H1 (cell line): ENCODE results near the gene ACY1. TPM values are rescaled to one million over a fixed set of nuclear protein-coding genes. Genes with fewer than 3 reads are reported as not detected.

Experiments used
- CTCF ChIA-PET: fragments of 300-600 bp; sonication (Branson Sonifier 250); formaldehyde crosslinking; loops from one replicate; lab custom pipeline; 2021; ENCODE audit not compliant: partially characterized antibody; lab: Charles Lee
- POLR2A ChIA-PET: fragments of 300-600 bp; sonication (Branson Sonifier 250); formaldehyde crosslinking; loops from one replicate; lab custom pipeline; 2021; ENCODE audit warnings: inconsistent platforms; ENCODE audit not compliant: partially characterized antibody; lab: Charles Lee
- DNase-seq, 2 experiments: peaks; one replicate each; pipeline versions ENCODE4 v3.0.0 to v3.0.0-alpha.2; 2010 to 2022; ENCODE audit warnings: low spot score in 2 of 2, low read depth in 1 of 2, mixed read lengths in 1 of 2
- FAIRE-seq: peaks from 2 replicates; lab custom pipeline; 2011; peaks lifted over from hg19 to GRCh38; lab: Jason Lieb, UNC
- H2AFZ ChIP-seq: 2 replicates; pipeline ENCODE4 v1.8.1; 2012; ENCODE audit warnings: low read length, inconsistent platforms
- H2AK5ac ChIP-seq: 2 replicates; pipeline ENCODE4 v1.6.1; 2013; ENCODE audit warnings: low read depth, low read length
- H2BK120ac ChIP-seq: replicated peaks from 2 replicates; pipeline ENCODE3; 2013; ENCODE audit warnings: low read depth, low read length, inconsistent platforms
- H2BK12ac ChIP-seq: 2 replicates; pipeline ENCODE4 v1.6.1; 2013; ENCODE audit warnings: low read depth, low read length
- H2BK15ac ChIP-seq: 2 replicates; pipeline ENCODE4 v1.6.1; 2013; ENCODE audit warnings: low read length
- H2BK20ac ChIP-seq: 2 replicates; pipeline ENCODE4 v1.6.1; 2013; ENCODE audit warnings: low read length
- H2BK5ac ChIP-seq: 2 replicates; pipeline ENCODE4 v1.6.1; 2013; ENCODE audit warnings: low read depth, low read length
- H3K14ac ChIP-seq: 2 replicates; pipeline ENCODE4 v1.6.1; 2013; ENCODE audit warnings: inconsistent platforms; ENCODE audit not compliant: insufficient read length
- H3K18ac ChIP-seq: 2 replicates; pipeline ENCODE4 v1.6.1; 2013; ENCODE audit warnings: low read length; ENCODE audit errors: extremely low read depth
- H3K23ac ChIP-seq: 2 replicates; pipeline ENCODE4 v1.6.1; 2013; ENCODE audit warnings: inconsistent platforms; ENCODE audit not compliant: insufficient read length
- H3K23me2 ChIP-seq: 2 replicates; pipeline ENCODE4 v1.6.1; 2013; ENCODE audit warnings: low read depth, low read length
- H3K27ac ChIP-seq: 2 replicates; pipeline ENCODE4 v1.6.1; 2011; ENCODE audit warnings: low read depth, low read length, inconsistent platforms
- H3K27me3 ChIP-seq, 4 experiments: replicated peaks in 1 of 4; 1 replicate in 1 of 4; 2 replicates in 3 of 4; pipeline versions ENCODE4 v1.6.1 to v1.8.1; 2011 to 2013; ENCODE audit warnings: low read length in 3 of 4, mild to moderate bottlenecking in 3 of 4, inconsistent platforms in 2 of 4, mixed read lengths in 2 of 4, moderate library complexity in 1 of 4; ENCODE audit not compliant: control insufficient read depth in 3 of 4, insufficient read depth in 3 of 4; ENCODE audit errors: extremely low read depth in 1 of 4
- H3K36me3 ChIP-seq, 4 experiments: 2 replicates each; pipeline versions ENCODE4 v1.6.1 to v1.8.1; 2011 to 2013; ENCODE audit warnings: mild to moderate bottlenecking in 4 of 4, low read length in 3 of 4, moderate library complexity in 2 of 4, control low read depth in 1 of 4, inconsistent platforms in 1 of 4; ENCODE audit not compliant: insufficient read depth in 4 of 4, control insufficient read depth in 2 of 4
- H3K4ac ChIP-seq: replicated peaks from 2 replicates; pipeline ENCODE3; 2013; ENCODE audit warnings: low read length, low read depth, mixed read lengths, inconsistent platforms; ENCODE audit not compliant: insufficient read length
- H3K4me1 ChIP-seq, 4 experiments: replicated peaks in 1 of 4; 1 replicate in 1 of 4; 2 replicates in 3 of 4; pipeline versions ENCODE4 v1.6.1 to v1.8.1; 2011 to 2013; ENCODE audit warnings: low read length in 3 of 4, inconsistent platforms in 2 of 4, mixed read lengths in 1 of 4; ENCODE audit not compliant: insufficient read depth in 4 of 4, control insufficient read depth in 3 of 4
- H3K4me2 ChIP-seq, 2 experiments: 2 replicates each; pipeline versions ENCODE4 v1.6.1 to v1.8.1; 2011 to 2013; ENCODE audit warnings: low read depth in 2 of 2, low read length in 2 of 2, control low read depth in 1 of 2, inconsistent platforms in 1 of 2, mild to moderate bottlenecking in 1 of 2; ENCODE audit not compliant: insufficient read depth in 1 of 2
- H3K4me3 ChIP-seq, 4 experiments: fragments of 200-600, 300-600 bp in 1 of 4; sonication (generic), shearing (Covaris generic), sonication (Bioruptor Twin) in 1 of 4; 2 replicates each; pipeline versions ENCODE4 v1.5.1 to v1.8.1; 2011 to 2016; ENCODE audit warnings: low read length in 4 of 4, low read depth in 3 of 4, control low read depth in 2 of 4, inconsistent platforms in 2 of 4, mild to moderate bottlenecking in 2 of 4, mixed read lengths in 1 of 4, moderate library complexity in 1 of 4; ENCODE audit not compliant: insufficient read depth in 2 of 4; ENCODE audit errors: extremely low read depth in 1 of 4
- H3K56ac ChIP-seq: replicated peaks from 2 replicates; pipeline ENCODE3; 2013; ENCODE audit warnings: low read depth, mild to moderate bottlenecking, mixed read lengths, low read length, inconsistent platforms; ENCODE audit not compliant: insufficient read length
- H3K79me1 ChIP-seq: 2 replicates; pipeline ENCODE4 v1.6.1; 2013; ENCODE audit warnings: low read depth, low read length, control low read depth
- H3K79me2 ChIP-seq, 2 experiments: 2 replicates each; pipeline versions ENCODE4 v1.6.1 to v1.8.1; 2012 to 2013; ENCODE audit warnings: low read length in 2 of 2, mild to moderate bottlenecking in 2 of 2, inconsistent platforms in 1 of 2; ENCODE audit not compliant: insufficient read depth in 2 of 2, control insufficient read depth in 1 of 2
- H3K9ac ChIP-seq, 4 experiments: replicated peaks in 1 of 4; 1 replicate in 1 of 4; 2 replicates in 3 of 4; pipeline versions ENCODE4 v1.6.1 to v1.8.1; 2011 to 2013; ENCODE audit warnings: low read depth in 3 of 4, low read length in 3 of 4, control low read depth in 2 of 4, mild to moderate bottlenecking in 2 of 4, moderate library complexity in 2 of 4, inconsistent platforms in 1 of 4; ENCODE audit errors: extremely low read depth in 1 of 4
- H3K9me3 ChIP-seq, 2 experiments: 2 replicates each; pipeline versions ENCODE4 v1.6.1 to v1.8.1; 2012 to 2013; ENCODE audit warnings: mild to moderate bottlenecking in 2 of 2, moderate library complexity in 2 of 2, control low read depth in 1 of 2, inconsistent platforms in 1 of 2, low read depth in 1 of 2, low read length in 1 of 2, mixed read lengths in 1 of 2; ENCODE audit not compliant: insufficient read depth in 2 of 2
- H4K20me1 ChIP-seq, 2 experiments: replicated peaks in 1 of 2; 2 replicates each; pipeline versions ENCODE3 to v1.8.1; 2011 to 2013; ENCODE audit warnings: inconsistent platforms in 2 of 2, low read length in 2 of 2, mild to moderate bottlenecking in 1 of 2; ENCODE audit not compliant: insufficient read depth in 2 of 2, control insufficient read depth in 1 of 2
- H4K5ac ChIP-seq: 2 replicates; pipeline ENCODE4 v1.6.1; 2013; ENCODE audit warnings: low read length, low read depth, mixed read lengths, inconsistent platforms; ENCODE audit not compliant: insufficient read length
- H4K8ac ChIP-seq: 2 replicates; pipeline ENCODE4 v1.8.0; 2013; ENCODE audit warnings: mild to moderate bottlenecking, moderate library complexity, low read length, inconsistent platforms; ENCODE audit not compliant: insufficient read depth; ENCODE audit errors: extremely low read depth
- H4K91ac ChIP-seq: replicated peaks from 2 replicates; pipeline ENCODE3; 2013; ENCODE audit warnings: low read length, mixed read lengths, inconsistent platforms; ENCODE audit not compliant: insufficient read length
- FOSL1 ChIP-seq: IDR thresholded peaks from 2 replicates; pipeline ENCODE4 v1.6.1; 2011; ENCODE audit warnings: mild to moderate bottlenecking, low read depth, low read length, moderate library complexity; ENCODE audit not compliant: insufficient read depth
- RXRA ChIP-seq: IDR thresholded peaks from 2 replicates; pipeline ENCODE4 v1.6.1; 2011; ENCODE audit warnings: low read depth, mild to moderate bottlenecking, low read length, moderate library complexity; ENCODE audit not compliant: insufficient read depth
- TAF7 ChIP-seq: optimal IDR thresholded peaks from 2 replicates; pipeline ENCODE3; 2011; ENCODE audit warnings: low read depth, mild to moderate bottlenecking, inconsistent platforms, low read length, moderate library complexity, borderline replicate concordance
- whole genome bisulfite sequencing, 2 experiments: shearing (Covaris generic) in 1 of 2; methylation state at CpG; one replicate each; pipeline versions ENCODE4 v1.1.6 to v1.1.7; 2013 to 2015; ENCODE audit warnings: low lambda C conversion rate in 2 of 2, mixed read lengths in 2 of 2, inconsistent platforms in 1 of 2, low coverage in 1 of 2, missing lambda C conversion rate in 1 of 2; ENCODE audit not compliant: insufficient replicate concordance in 2 of 2, insufficient coverage in 1 of 2, insufficient read length in 1 of 2; ENCODE audit errors: extremely low coverage in 1 of 2, missing lambda C conversion rate in 1 of 2; 5-methylcytosine and 5-hydroxymethylcytosine counted together
- polyA plus RNA-seq, 7 experiments: library from polyadenylated mRNA; depleted of rRNA in 3 of 7; stranded (reverse) in 5 of 7; unstranded in 2 of 7; fragments of >200 nt in 5 of 7; fragments of 200-250 nt in 2 of 7; gene quantifications; 1 replicate in 5 of 7; 2 replicates in 1 of 7; 4 replicates in 1 of 7; pipeline versions ENCODE4 v1.2.1 to v1.2.3, GENCODE V29; 2011 to 2013; ENCODE audit warnings: missing spikeins in 2 of 7, mixed read lengths in 2 of 7
- total RNA-seq: library from RNA; stranded (reverse); fragmentation: NEBNext Ultra II Directional; extraction: Animal tissue kit (Norgen Biotek cat#: 25700); gene quantifications from 2 replicates; pipeline ENCODE4 v1.2.1, GENCODE V29; 2021

ACY1 gene
- total and polyA plus RNA-seq, 2 of the 8 experiments (the other 6 are each of a cell fraction or from before 2014, with no cell fraction given), result 48.3 to 113 TPM

- 89% methylated on average over 12 of the region's 21 CpGs; no CpG with 5 or more reads in 1 of the 2 experiments for WGBS, 2 experiments
- no peak for FAIRE-seq
- H3K9ac ChIP-seq, result no peak overlapping the region
- no peak overlapping the region for H2AK5ac ChIP-seq
- peaks cover 0 to 26% of the 10 kb centered on the region in 2 experiments; a peak in 3 of 4 replicates for H3K79me2 ChIP-seq
- H3K79me1 ChIP-seq, result peaks cover 9% of the 10 kb centered on the region
- no peak overlapping the region for H3K4me3 ChIP-seq
- H3K56ac ChIP-seq, result no peak overlapping the region
- POLR2A ChIA-PET, result interaction anchor here (0.6 to 15.7 kb wide), 8 partner anchors 11 to 601 kb away, joined by 3 to 148 read pairs (median 10); partner anchors contain the start of genes ABHD14A, ABHD14B, GPR62 and PCBP4
- H3K18ac ChIP-seq, result no peak overlapping the region
- no peak overlapping the region for H2BK120ac ChIP-seq
- H2BK5ac ChIP-seq, result no peak overlapping the region
- H3K4me1 ChIP-seq, result peaks cover 2 to 13% (median 6%) of the 10 kb centered on the region in 4 experiments
- no peak overlapping the region for H2BK15ac ChIP-seq
- no peak overlapping the region for H3K4ac ChIP-seq
- H2BK20ac ChIP-seq, result no peak overlapping the region
- H2AFZ ChIP-seq, result no peak overlapping the region
- H3K9me3 ChIP-seq, result no peaks in the 10 kb centered on the region
- H3K4me2 ChIP-seq, result no peak overlapping the region
- no peak overlapping the region for H3K14ac ChIP-seq
- H3K27me3 ChIP-seq, result peaks cover 0 to 10% (median 4%) of the 10 kb centered on the region in 4 experiments; a peak in 4 of 7 replicates
- no peak overlapping the region for H4K91ac ChIP-seq
- H4K20me1 ChIP-seq, result peaks cover 3 to 15% of the 10 kb centered on the region in 2 experiments
- no peak for TF ChIP-seq TAF7
- no peak for TF ChIP-seq RXRA
- no peak for TF ChIP-seq FOSL1
- TF ChIP-seq, all 59 proteins: peak for 0
- Histone ChIP-seq H4K8ac (no peak overlapping the region; the same call in 1 of the 2 replicates), H3K23me2 (peaks cover 9% of the 10 kb centered on the region; the same call in 1 of the 2 replicates), H3K36me3 (no peaks in the 10 kb centered on the region), H2BK12ac (no peak overlapping the region), H3K27ac (no peak overlapping the region), H3K23ac (no peak overlapping the region), H4K5ac (no peak overlapping the region)
- CTCF ChIA-PET, result interaction anchor here (1.0 to 5.1 kb wide), 12 partner anchors 9 to 239 kb away, joined by 3 to 44 read pairs (median 8); partner anchors contain the start of genes ABHD14A, ABHD14B, ACY1 and GPR62
- no peak for DNase-seq
Observed at GRCh38 chr3:51943451-51944391, 39.6 kb upstream of the ACY1 start.
